ENCODE measurements around the gene GNAS.

- TF ChIP-seq, protein P1, sequence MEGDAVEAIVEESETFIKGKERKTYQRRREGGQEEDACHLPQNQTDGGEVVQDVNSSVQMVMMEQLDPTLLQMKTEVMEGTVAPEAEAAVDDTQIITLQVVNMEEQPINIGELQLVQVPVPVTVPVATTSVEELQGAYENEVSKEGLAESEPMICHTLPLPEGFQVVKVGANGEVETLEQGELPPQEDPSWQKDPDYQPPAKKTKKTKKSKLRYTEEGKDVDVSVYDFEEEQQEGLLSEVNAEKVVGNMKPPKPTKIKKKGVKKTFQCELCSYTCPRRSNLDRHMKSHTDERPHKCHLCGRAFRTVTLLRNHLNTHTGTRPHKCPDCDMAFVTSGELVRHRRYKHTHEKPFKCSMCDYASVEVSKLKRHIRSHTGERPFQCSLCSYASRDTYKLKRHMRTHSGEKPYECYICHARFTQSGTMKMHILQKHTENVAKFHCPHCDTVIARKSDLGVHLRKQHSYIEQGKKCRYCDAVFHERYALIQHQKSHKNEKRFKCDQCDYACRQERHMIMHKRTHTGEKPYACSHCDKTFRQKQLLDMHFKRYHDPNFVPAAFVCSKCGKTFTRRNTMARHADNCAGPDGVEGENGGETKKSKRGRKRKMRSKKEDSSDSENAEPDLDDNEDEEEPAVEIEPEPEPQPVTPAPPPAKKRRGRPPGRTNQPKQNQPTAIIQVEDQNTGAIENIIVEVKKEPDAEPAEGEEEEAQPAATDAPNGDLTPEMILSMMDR (IDR thresholded peaks at IDR 0.05): no peak
- TF ChIP-seq POLR2AphosphoS5 (IDR thresholded peaks at IDR 0.05): peak; percentile 89 to 97
- no peak for TF ChIP-seq EP300 (IDR thresholded peaks at IDR 0.05)
Measured at GRCh38 chr20:58888521-58889333, 36.2 kb downstream of the GNAS start.
